ENCODE results near the gene JAKMIP1. TPM values are rescaled to one million over a fixed set of nuclear protein-coding genes. Genes with fewer than 3 reads are reported as not detected.

JAKMIP1 gene
- total RNA-seq, 1 donor from 2014 or later, result 5.5 TPM

- no peaks in the 10 kb centered on the region for H3K36me3 Mint-ChIP-seq
- peaks cover 18% of the 10 kb centered on the region for H3K9me3 Mint-ChIP-seq
- H3K27me3 Mint-ChIP-seq (ENCODE audit: insufficient read depth, low read depth), result peaks cover 4% of the 10 kb centered on the region
- TF ChIP-seq EZH2 (IDR thresholded peaks at IDR 0.05) (no peak), CTCF (IDR thresholded peaks at IDR 0.05) (no peak), EZH2phosphoT487 (IDR thresholded peaks at IDR 0.05) (no peak)
- H3K9ac ChIP-seq, result no peak overlapping the region
- H3K4me3 ChIP-seq, result no peak overlapping the region
- H3K4me2 ChIP-seq, result no peak overlapping the region
- H3K27me3 ChIP-seq, result no peaks in the 10 kb centered on the region
- no peak for DNase-seq (ENCODE audit: low spot score)
- H3F3A ChIP-seq (ENCODE audit: low read depth), result no peaks in the 10 kb centered on the region
- H3K4me3 Mint-ChIP-seq, result no peak overlapping the region
- no peak overlapping the region for H3K27ac Mint-ChIP-seq
- H3K9me3 ChIP-seq (ENCODE audit: low read depth), result no peaks in the 10 kb centered on the region
- H3K79me2 ChIP-seq (ENCODE audit: low read depth), result no peaks in the 10 kb centered on the region
- H2AFZ ChIP-seq (replicated peaks), result no peak overlapping the region
- H3K27ac ChIP-seq, result no peak overlapping the region
- no peaks in the 10 kb centered on the region for H4K20me1 ChIP-seq (ENCODE audit: low read depth)
- no peaks in the 10 kb centered on the region for H3K4me1 ChIP-seq
- no peaks in the 10 kb centered on the region for H3K36me3 ChIP-seq
- no peaks in the 10 kb centered on the region for H3K4me1 Mint-ChIP-seq
These were observed 39.8 kb downstream of the JAKMIP1 start for GRCh38 chr4:6160536-6160935.

GRCh38 chr4:6157926-6158325 is 42.4 kb downstream of the JAKMIP1 start:
- Histone ChIP-seq H3K9ac (no peak overlapping the region), H3F3A (ENCODE audit: low read depth) (no peaks in the 10 kb centered on the region), H3K27ac (no peak overlapping the region), H3K4me2 (no peak overlapping the region), H3K36me3 (no peaks in the 10 kb centered on the region), H3K27me3 (no peaks in the 10 kb centered on the region), H2AFZ (replicated peaks) (no peak overlapping the region), H4K20me1 (ENCODE audit: low read depth) (peaks cover 3% of the 10 kb centered on the region), H3K79me2 (ENCODE audit: low read depth) (no peaks in the 10 kb centered on the region), H3K9me3 (ENCODE audit: low read depth) (no peaks in the 10 kb centered on the region), H3K4me1 (peaks cover 16% of the 10 kb centered on the region), H3K4me3 (no peak overlapping the region)
- Mint-ChIP-seq H3K27me3 (ENCODE audit: insufficient read depth, low read depth) (peaks cover 3% of the 10 kb centered on the region), H3K4me3 (no peak overlapping the region), H3K36me3 (no peaks in the 10 kb centered on the region), H3K9me3 (peaks cover 6% of the 10 kb centered on the region), H3K4me1 (peaks cover 21% of the 10 kb centered on the region), H3K27ac (no peak overlapping the region)
- no peak for DNase-seq (ENCODE audit: low spot score)
- TF ChIP-seq EZH2 (IDR thresholded peaks at IDR 0.05), result no peak
- TF ChIP-seq CTCF (IDR thresholded peaks at IDR 0.05), result no peak
- TF ChIP-seq EZH2phosphoT487 (IDR thresholded peaks at IDR 0.05), result no peak

GRCh38 chr4:6155996-6156750 is 44.2 kb downstream of the JAKMIP1 start:
- Histone ChIP-seq H3K27me3 (no peaks in the 10 kb centered on the region), H3K9me3 (ENCODE audit: low read depth) (no peaks in the 10 kb centered on the region), H3K4me2 (no peak overlapping the region), H3K36me3 (no peaks in the 10 kb centered on the region), H3K4me1 (peaks cover 16% of the 10 kb centered on the region), H3F3A (ENCODE audit: low read depth) (no peaks in the 10 kb centered on the region), H3K4me3 (no peak overlapping the region), H3K27ac (no peak overlapping the region), H3K9ac (no peak overlapping the region), H3K79me2 (ENCODE audit: low read depth) (no peaks in the 10 kb centered on the region), H2AFZ (replicated peaks) (no peak overlapping the region), H4K20me1 (ENCODE audit: low read depth) (peaks cover 3% of the 10 kb centered on the region)
- no peak for DNase-seq (ENCODE audit: low spot score)
- no peaks in the 10 kb centered on the region for H3K36me3 Mint-ChIP-seq
- no peak overlapping the region for H3K27ac Mint-ChIP-seq
- peaks cover 23% of the 10 kb centered on the region for H3K4me1 Mint-ChIP-seq
- no peaks in the 10 kb centered on the region for H3K27me3 Mint-ChIP-seq (ENCODE audit: insufficient read depth, low read depth)
- no peak for TF ChIP-seq CTCF (IDR thresholded peaks at IDR 0.05)
- TF ChIP-seq EZH2 (IDR thresholded peaks at IDR 0.05), result no peak
- H3K4me3 Mint-ChIP-seq, result no peak overlapping the region
- H3K9me3 Mint-ChIP-seq, result no peaks in the 10 kb centered on the region

Measured in neural progenitor cell (in vitro differentiated cells).